ENCODE measurements around the gene ZNRF4. TPM values are rescaled to one million over a fixed set of nuclear protein-coding genes. Genes with fewer than 3 reads are reported as not detected.
"Not testable (repeated sequence)": the region's sequence is repeated elsewhere in the genome, so short reads cannot be mapped to it uniquely, and the experiment has no call there.

Gene ZNRF4
- total RNA-seq, result not detected

- no peak within 1 kb of the TSS for H3K4me3 ChIP-seq (ENCODE audit: low read length in 3 of 3)
- H3K27me3 ChIP-seq (ENCODE audit: control insufficient read depth in 3 of 3, insufficient read depth in 3 of 3, low read length in 3 of 3), result peaks cover 9 to 30% (median 28%) of the 10 kb centered on the region in 3 donors
- peaks cover 3 to 9% (median 5%) of the 10 kb centered on the region in 3 donors for H3K9me3 ChIP-seq (ENCODE audit: control insufficient read depth in 3 of 3, low read length in 3 of 3)
- H3K9ac ChIP-seq (ENCODE audit: low read depth in 1 of 3, low read length in 3 of 3), result no peak within 1 kb of the TSS
- no peak within 1 kb of the TSS for H3K27ac ChIP-seq (ENCODE audit: low read depth, low read length)
- H3K36me3 ChIP-seq (ENCODE audit: control insufficient read depth in 3 of 3, insufficient read depth in 3 of 3, low read length in 3 of 3), result no peaks in the 10 kb centered on the region
- H3K4me1 ChIP-seq (ENCODE audit: control insufficient read depth in 3 of 3, insufficient read depth in 3 of 3, low read length in 3 of 3), result no peaks in the 10 kb centered on the region
Observed at GRCh38 chr19:5455367-5456129, at the start of gene ZNRF4. ZNRF4 (plus strand) TSS chr19:5455417; CDS start chr19:5455492, 75 bp downstream.

- H3K9ac ChIP-seq (ENCODE audit: low read depth in 1 of 3, low read length in 3 of 3); H3K36me3 ChIP-seq (ENCODE audit: control insufficient read depth in 3 of 3, insufficient read depth in 3 of 3, low read length in 3 of 3); H3K27me3 ChIP-seq (ENCODE audit: control insufficient read depth in 3 of 3, insufficient read depth in 3 of 3, low read length in 3 of 3); H3K4me1 ChIP-seq (ENCODE audit: control insufficient read depth in 3 of 3, insufficient read depth in 3 of 3, low read length in 3 of 3); H3K4me3 ChIP-seq (ENCODE audit: low read length in 3 of 3); H3K27ac ChIP-seq (ENCODE audit: low read depth, low read length); H3K9me3 ChIP-seq (ENCODE audit: control insufficient read depth in 3 of 3, low read length in 3 of 3): not testable (repeated sequence)
Observed at GRCh38 chr19:5406198-5406597, 49.0 kb upstream of the ZNRF4 start.

- Histone ChIP-seq H3K4me3 (ENCODE audit: low read length in 3 of 3) (no peak overlapping the region), H3K4me1 (ENCODE audit: control insufficient read depth in 3 of 3, insufficient read depth in 3 of 3, low read length in 3 of 3) (no peaks in the 10 kb centered on the region), H3K27me3 (ENCODE audit: control insufficient read depth in 3 of 3, insufficient read depth in 3 of 3, low read length in 3 of 3) (peaks cover 0 to 3% (median 0%) of the 10 kb centered on the region in 3 donors), H3K36me3 (ENCODE audit: control insufficient read depth in 3 of 3, insufficient read depth in 3 of 3, low read length in 3 of 3) (no peaks in the 10 kb centered on the region), H3K9me3 (ENCODE audit: control insufficient read depth in 3 of 3, low read length in 3 of 3) (peaks cover 0 to 3% (median 0%) of the 10 kb centered on the region in 3 donors), H3K9ac (ENCODE audit: low read depth in 1 of 3, low read length in 3 of 3) (no peak overlapping the region), H3K27ac (ENCODE audit: low read depth, low read length) (no peak overlapping the region)
Observed at GRCh38 chr19:5406816-5407215, 48.4 kb upstream of the ZNRF4 start.

- Histone ChIP-seq H3K9ac (ENCODE audit: low read depth in 1 of 3, low read length in 3 of 3) (no peak overlapping the region), H3K27ac (ENCODE audit: low read depth, low read length) (no peak overlapping the region), H3K4me3 (ENCODE audit: low read length in 3 of 3) (no peak overlapping the region), H3K4me1 (ENCODE audit: control insufficient read depth in 3 of 3, insufficient read depth in 3 of 3, low read length in 3 of 3) (no peaks in the 10 kb centered on the region), H3K27me3 (ENCODE audit: control insufficient read depth in 3 of 3, insufficient read depth in 3 of 3, low read length in 3 of 3) (peaks cover 0 to 3% (median 0%) of the 10 kb centered on the region in 3 donors), H3K9me3 (ENCODE audit: control insufficient read depth in 3 of 3, low read length in 3 of 3) (peaks cover 0 to 3% (median 0%) of the 10 kb centered on the region in 3 donors), H3K36me3 (ENCODE audit: control insufficient read depth in 3 of 3, insufficient read depth in 3 of 3, low read length in 3 of 3) (no peaks in the 10 kb centered on the region)
Observed at GRCh38 chr19:5407356-5407755, 47.9 kb upstream of the ZNRF4 start.

GRCh38 chr19:5417495-5418436, 37.5 kb upstream of the ZNRF4 start:
- no peaks in the 10 kb centered on the region for H3K9me3 ChIP-seq (ENCODE audit: control insufficient read depth in 3 of 3, low read length in 3 of 3)
- no peaks in the 10 kb centered on the region for H3K36me3 ChIP-seq (ENCODE audit: control insufficient read depth in 3 of 3, insufficient read depth in 3 of 3, low read length in 3 of 3)
- H3K27me3 ChIP-seq (ENCODE audit: control insufficient read depth in 3 of 3, insufficient read depth in 3 of 3, low read length in 3 of 3), result peaks cover 10 to 31% (median 17%) of the 10 kb centered on the region in 3 donors
- H3K27ac ChIP-seq (ENCODE audit: low read depth, low read length), result no peak overlapping the region
- no peak overlapping the region for H3K9ac ChIP-seq (ENCODE audit: low read depth in 1 of 3, low read length in 3 of 3)
- H3K4me1 ChIP-seq (ENCODE audit: control insufficient read depth in 3 of 3, insufficient read depth in 3 of 3, low read length in 3 of 3), result no peaks in the 10 kb centered on the region
- no peak overlapping the region for H3K4me3 ChIP-seq (ENCODE audit: low read length in 3 of 3)

- no peak overlapping the region for H3K9ac ChIP-seq (ENCODE audit: low read depth in 1 of 3, low read length in 3 of 3)
- no peak overlapping the region for H3K27ac ChIP-seq (ENCODE audit: low read depth, low read length)
- H3K4me1 ChIP-seq (ENCODE audit: control insufficient read depth in 3 of 3, insufficient read depth in 3 of 3, low read length in 3 of 3), result no peaks in the 10 kb centered on the region
- H3K4me3 ChIP-seq (ENCODE audit: low read length in 3 of 3), result no peak overlapping the region
- H3K36me3 ChIP-seq (ENCODE audit: control insufficient read depth in 3 of 3, insufficient read depth in 3 of 3, low read length in 3 of 3), result no peaks in the 10 kb centered on the region
- no peaks in the 10 kb centered on the region for H3K9me3 ChIP-seq (ENCODE audit: control insufficient read depth in 3 of 3, low read length in 3 of 3)
- H3K27me3 ChIP-seq (ENCODE audit: control insufficient read depth in 3 of 3, insufficient read depth in 3 of 3, low read length in 3 of 3), result peaks cover 10 to 34% (median 17%) of the 10 kb centered on the region in 3 donors
Observed at GRCh38 chr19:5418677-5419076, 36.5 kb upstream of the ZNRF4 start.

GRCh38 chr19:5420953-5421352, 34.3 kb upstream of the ZNRF4 start:
- Histone ChIP-seq H3K4me1 (ENCODE audit: control insufficient read depth in 3 of 3, insufficient read depth in 3 of 3, low read length in 3 of 3) (no peaks in the 10 kb centered on the region), H3K9me3 (ENCODE audit: control insufficient read depth in 3 of 3, low read length in 3 of 3) (no peaks in the 10 kb centered on the region), H3K4me3 (ENCODE audit: low read length in 3 of 3) (no peak overlapping the region), H3K27ac (ENCODE audit: low read depth, low read length) (no peak overlapping the region), H3K27me3 (ENCODE audit: control insufficient read depth in 3 of 3, insufficient read depth in 3 of 3, low read length in 3 of 3) (peaks cover 21 to 41% (median 34%) of the 10 kb centered on the region in 3 donors), H3K36me3 (ENCODE audit: control insufficient read depth in 3 of 3, insufficient read depth in 3 of 3, low read length in 3 of 3) (no peaks in the 10 kb centered on the region), H3K9ac (ENCODE audit: low read depth in 1 of 3, low read length in 3 of 3) (no peak overlapping the region)

GRCh38 chr19:5423567-5424125, 31.6 kb upstream of the ZNRF4 start:
- Histone ChIP-seq H3K27ac (ENCODE audit: low read depth, low read length) (no peak overlapping the region), H3K27me3 (ENCODE audit: control insufficient read depth in 3 of 3, insufficient read depth in 3 of 3, low read length in 3 of 3) (peaks cover 28 to 35% (median 30%) of the 10 kb centered on the region in 3 donors), H3K36me3 (ENCODE audit: control insufficient read depth in 3 of 3, insufficient read depth in 3 of 3, low read length in 3 of 3) (no peaks in the 10 kb centered on the region), H3K4me1 (ENCODE audit: control insufficient read depth in 3 of 3, insufficient read depth in 3 of 3, low read length in 3 of 3) (no peaks in the 10 kb centered on the region), H3K4me3 (ENCODE audit: low read length in 3 of 3) (no peak overlapping the region), H3K9me3 (ENCODE audit: control insufficient read depth in 3 of 3, low read length in 3 of 3) (no peaks in the 10 kb centered on the region), H3K9ac (ENCODE audit: low read depth in 1 of 3, low read length in 3 of 3) (no peak overlapping the region)

- peaks cover 24 to 30% (median 25%) of the 10 kb centered on the region in 3 donors for H3K27me3 ChIP-seq (ENCODE audit: control insufficient read depth in 3 of 3, insufficient read depth in 3 of 3, low read length in 3 of 3)
- no peak overlapping the region for H3K27ac ChIP-seq (ENCODE audit: low read depth, low read length)
- H3K4me1 ChIP-seq (ENCODE audit: control insufficient read depth in 3 of 3, insufficient read depth in 3 of 3, low read length in 3 of 3), result no peaks in the 10 kb centered on the region
- H3K9ac ChIP-seq (ENCODE audit: low read depth in 1 of 3, low read length in 3 of 3), result no peak overlapping the region
- H3K36me3 ChIP-seq (ENCODE audit: control insufficient read depth in 3 of 3, insufficient read depth in 3 of 3, low read length in 3 of 3), result no peaks in the 10 kb centered on the region
- no peaks in the 10 kb centered on the region for H3K9me3 ChIP-seq (ENCODE audit: control insufficient read depth in 3 of 3, low read length in 3 of 3)
- H3K4me3 ChIP-seq (ENCODE audit: low read length in 3 of 3), result no peak overlapping the region
Observed at GRCh38 chr19:5424192-5424973, 30.8 kb upstream of the ZNRF4 start.

Data from skeletal muscle tissue (tissue), 4 donors.